Fibroblast of peridontal ligament (primary cell): ENCODE data around the gene ART5.
A peak's percentile ranks its signal among the peaks of the same experiment; 100 is the strongest.
"Not testable (repeated sequence)": the region's sequence is repeated elsewhere in the genome, so short reads cannot be mapped to it uniquely, and the experiment has no call there.

Source experiments
- DNase-seq: peaks from one replicate; pipeline ENCODE4 v3.0.0-alpha.2; 2010; ENCODE audit errors: extremely low read depth

Gene ART5

DNA sequence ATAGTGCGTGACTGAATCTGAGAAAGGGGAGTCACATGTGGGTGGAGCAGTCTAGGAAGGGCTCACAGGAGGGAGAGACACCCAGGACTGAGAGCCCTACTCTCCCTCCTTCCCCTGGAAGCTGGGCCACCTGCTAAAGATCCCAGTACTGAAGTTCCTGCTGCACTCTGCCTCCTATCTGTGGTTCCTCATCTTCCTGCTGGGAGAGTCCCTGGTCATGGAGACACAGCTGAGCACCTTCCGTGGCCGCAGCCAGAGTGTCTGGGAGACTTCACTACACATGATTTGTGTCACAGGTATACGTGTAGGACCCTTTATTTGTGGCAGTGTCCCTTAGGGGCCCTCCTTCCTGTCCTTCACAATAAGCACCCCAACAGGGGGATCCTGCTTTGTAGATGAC, 19.3 kb downstream of the ART5 start:
- no peak for DNase-seq

- DNase-seq, result no peak
Observed at GRCh38 chr11:3617990-3618389, 23.8 kb downstream of the ART5 start.

GRCh38 chr11:3616721-3617460, 24.9 kb downstream of the ART5 start:
- DNase-seq, result no peak

GRCh38 chr11:3615998-3616397, 25.8 kb downstream of the ART5 start:
- no peak for DNase-seq

- DNase-seq, result no peak
Observed at GRCh38 chr11:3614742-3615171, 27.0 kb downstream of the ART5 start.

- DNase-seq, result no peak
Observed at GRCh38 chr11:3613998-3614741, 27.6 kb downstream of the ART5 start.

DNA sequence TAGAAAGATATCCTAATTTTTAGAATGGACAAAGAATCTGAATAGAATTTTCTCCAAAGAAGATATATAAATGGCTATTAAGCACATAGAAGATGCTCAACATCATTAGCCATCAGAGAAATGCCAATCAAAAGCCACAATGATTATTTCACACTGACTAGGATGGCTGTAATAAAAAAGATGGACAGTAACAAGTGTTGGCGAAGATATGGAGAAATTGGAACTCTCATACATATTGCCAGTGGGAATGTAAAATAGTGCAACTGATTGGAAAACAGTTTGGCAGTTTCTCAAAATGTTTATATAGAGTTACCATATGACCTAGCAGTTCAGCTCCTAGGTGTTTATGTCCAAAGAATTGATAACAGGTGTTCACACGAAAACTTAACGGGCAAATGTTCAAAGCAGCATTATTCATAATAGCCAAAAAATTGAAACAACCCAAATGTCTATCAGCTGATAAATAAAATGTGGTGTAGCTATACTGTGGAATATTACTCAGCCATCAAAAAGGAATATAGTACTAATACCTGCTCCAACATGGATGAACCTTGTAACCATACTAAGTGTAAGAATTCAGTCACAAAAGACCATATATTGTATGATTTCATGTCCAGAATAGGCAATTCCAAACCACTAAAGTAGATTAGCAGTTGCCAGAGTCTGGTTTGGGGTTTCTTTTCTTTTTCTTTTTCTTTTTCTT, 29.7 kb downstream of the ART5 start:
- no peak for DNase-seq

- no peak for DNase-seq
Observed at GRCh38 chr11:3610846-3611245, 30.9 kb downstream of the ART5 start.

DNA sequence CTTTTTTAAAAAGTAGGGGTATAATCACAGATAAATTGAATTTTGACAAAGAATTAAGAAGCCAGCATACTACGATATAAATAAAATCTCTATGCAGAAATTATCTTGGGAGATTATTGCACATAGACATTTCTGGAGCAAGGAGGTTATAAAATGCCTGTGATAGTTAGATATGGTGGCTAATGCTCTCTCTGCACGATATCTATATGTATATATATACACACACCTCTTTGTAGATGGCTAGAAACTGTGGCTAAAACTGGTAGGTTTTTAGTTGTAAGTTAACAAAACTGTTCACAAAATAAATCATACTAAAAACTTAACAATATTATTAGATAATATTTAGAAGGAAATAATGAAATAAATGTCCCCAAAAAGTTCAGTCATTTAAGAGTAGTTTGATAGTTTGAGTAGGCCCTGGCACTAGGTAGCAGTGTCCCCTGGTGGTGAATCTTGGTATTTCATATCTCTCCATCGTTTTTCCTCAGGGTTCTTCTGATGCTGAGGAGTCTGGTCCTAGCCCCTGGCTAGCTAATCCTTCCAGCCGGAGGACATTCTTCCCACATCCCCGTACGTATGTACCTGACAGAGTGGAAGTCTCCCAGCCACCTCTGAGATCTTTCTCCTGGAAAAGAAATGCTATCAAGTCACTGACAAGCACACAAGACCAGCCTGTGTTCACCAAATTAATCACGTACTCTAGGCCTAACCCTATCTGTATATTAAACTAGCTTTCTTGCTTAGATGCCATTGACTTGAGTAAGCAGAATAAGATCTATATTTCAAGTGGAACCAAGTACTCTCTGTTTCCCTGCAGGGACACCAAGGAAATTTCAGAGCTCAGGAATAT, 32.2 kb downstream of the ART5 start:
- DNase-seq, result peak; percentile 62

DNA sequence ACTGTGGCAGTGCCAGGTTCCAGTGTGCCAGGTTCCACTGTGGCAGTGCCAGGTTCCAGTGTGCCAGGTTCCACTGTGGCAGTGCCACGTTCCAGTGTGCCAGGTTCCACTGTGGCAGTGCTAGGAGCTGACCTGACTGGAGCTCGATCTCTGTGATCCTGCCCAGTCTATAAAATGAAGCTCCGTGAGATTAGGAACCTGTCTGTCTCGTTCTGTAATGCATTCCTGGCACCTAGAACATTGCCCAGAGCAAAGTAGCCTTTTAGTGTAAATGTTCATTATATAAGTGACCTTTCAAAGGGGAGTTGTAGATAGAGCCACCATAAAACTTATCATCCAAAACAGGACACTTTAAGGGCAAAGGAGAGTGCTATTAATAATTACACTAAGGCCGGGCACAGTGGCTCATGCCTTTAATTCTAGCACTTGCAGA, 36.0 kb downstream of the ART5 start:
- DNase-seq, result no peak

DNA sequence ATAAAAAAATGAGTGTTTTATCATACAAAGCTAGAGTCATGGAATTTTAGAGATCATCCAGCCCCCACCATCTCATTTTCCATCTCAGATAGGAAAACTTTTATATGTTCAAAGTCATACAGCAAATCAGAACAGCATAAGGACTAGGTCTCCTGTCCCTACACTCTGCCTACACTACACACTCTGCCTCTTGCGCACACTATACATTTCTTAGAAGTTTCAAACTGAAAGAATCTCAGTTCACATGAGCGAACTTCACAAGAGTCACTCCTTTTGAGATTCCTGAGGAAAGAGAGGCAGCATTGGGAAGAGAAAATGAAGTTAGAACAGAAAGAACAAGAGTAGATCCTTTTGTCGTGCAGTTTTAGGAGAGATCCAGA, 36.5 kb downstream of the ART5 start:
- DNase-seq, result no peak

GRCh38 chr11:3604167-3604566, 37.6 kb downstream of the ART5 start:
- no peak for DNase-seq

DNA sequence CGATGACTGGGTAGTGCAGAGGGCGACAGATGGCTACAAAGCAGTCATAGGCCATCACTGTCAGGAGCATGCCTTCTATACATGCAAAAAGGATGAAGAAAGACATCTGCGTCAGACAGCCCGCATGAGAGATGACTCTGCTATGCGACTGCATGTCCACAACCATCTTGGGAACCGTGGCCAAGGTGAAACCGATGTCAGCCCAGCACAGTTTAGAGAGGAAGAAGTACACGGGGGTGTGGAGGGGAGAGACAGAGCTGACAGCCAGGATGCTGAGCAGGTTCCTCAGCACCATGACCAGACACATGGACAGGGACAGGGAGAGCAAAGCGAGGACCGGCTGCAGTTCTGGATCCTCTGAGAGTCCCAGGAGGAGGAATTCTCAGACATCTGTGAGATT, 41.6 kb downstream of the ART5 start:
- DNase-seq, result not testable (repeated sequence)

GRCh38 chr11:3597743-3598142, 44.0 kb downstream of the ART5 start:
- DNase-seq, result not testable (repeated sequence)

- not testable (repeated sequence) for DNase-seq
Observed at GRCh38 chr11:3591326-3591725, 50.5 kb downstream of the ART5 start.

- DNase-seq, result not testable (repeated sequence)
Observed at GRCh38 chr11:3590193-3590592, 51.6 kb downstream of the ART5 start.

DNA sequence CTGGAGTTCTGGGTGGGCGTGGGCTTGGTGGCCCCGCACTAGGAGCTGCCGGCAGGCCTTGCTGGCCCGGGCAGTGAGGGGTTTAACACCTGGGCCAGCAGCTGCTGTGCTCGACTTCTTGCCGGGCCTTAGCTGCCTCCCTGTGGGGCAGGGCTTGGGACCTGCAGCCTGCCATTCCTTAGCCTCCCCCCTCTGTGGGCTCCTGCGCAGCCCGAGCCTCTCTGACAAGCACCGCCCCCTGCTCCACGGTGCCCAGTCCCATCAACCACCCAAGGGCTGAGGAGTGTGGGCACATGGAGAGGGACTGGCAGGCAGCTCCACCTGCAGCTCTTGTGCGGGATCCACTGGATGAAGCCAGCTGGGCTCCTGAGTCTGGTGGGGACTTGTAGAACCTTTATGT, 53.0 kb downstream of the ART5 start:
- DNase-seq, result not testable (repeated sequence)
